Neural crest cell (in vitro differentiated cells): ENCODE data around the gene ATP11A. TPM values are rescaled to one million over a fixed set of nuclear protein-coding genes. Genes with fewer than 3 reads are reported as not detected.

Experiments
- DNase-seq: peaks from one replicate; pipeline ENCODE4 v3.0.0; 2021; ENCODE audit warnings: low read depth, mixed read lengths, low spot score
- H3K27ac Mint-ChIP-seq: one replicate; pipeline ENCODE4 v1.8.0; 2021; ENCODE audit warnings: mild to moderate bottlenecking, mixed read lengths; ENCODE audit not compliant: unreplicated experiment
- H3K27me3 Mint-ChIP-seq: 2 replicates; pipeline ENCODE4 v1.8.0; 2021; ENCODE audit warnings: low read depth, mild to moderate bottlenecking, mixed read lengths
- H3K36me3 Mint-ChIP-seq: 2 replicates; pipeline ENCODE4 v1.8.0; 2021; ENCODE audit warnings: low read depth, mild to moderate bottlenecking, mixed read lengths
- H3K4me1 Mint-ChIP-seq: 2 replicates; pipeline ENCODE4 v1.8.0; 2021; ENCODE audit warnings: mixed read lengths
- H3K4me3 Mint-ChIP-seq: one replicate; pipeline ENCODE4 v1.8.0; 2021; ENCODE audit warnings: mild to moderate bottlenecking, mixed read lengths
- H3K9me3 Mint-ChIP-seq: 2 replicates; pipeline ENCODE4 v1.8.0; 2021; ENCODE audit warnings: mixed read lengths
- CTCF ChIP-seq: fragments of 200-600 bp; sonication (generic); conservative IDR thresholded peaks from 2 replicates; pipeline ENCODE4 v1.5.0; 2021; ENCODE audit warnings: antibody characterized with exemption, mild to moderate bottlenecking
- total RNA-seq: library from RNA; stranded (reverse); gene quantifications from 2 replicates; pipeline ENCODE4 v1.2.1, GENCODE V29; 2021

The ATP11A gene
- total RNA-seq, 1 donor from 2014 or later, result 97.4 TPM

- no peak for DNase-seq
- no peaks in the 10 kb centered on the region for H3K27me3 Mint-ChIP-seq
- no peaks in the 10 kb centered on the region for H3K9me3 Mint-ChIP-seq
- H3K27ac Mint-ChIP-seq, result no peak overlapping the region
- peaks cover 2% of the 10 kb centered on the region for H3K36me3 Mint-ChIP-seq
- no peak for TF ChIP-seq CTCF
- H3K4me1 Mint-ChIP-seq, result peaks cover 3% of the 10 kb centered on the region
- H3K4me3 Mint-ChIP-seq, result no peak overlapping the region
Measured at GRCh38 chr13:112928020-112928971, 238.5 kb downstream of the ATP11A start.

GRCh38 chr13:112928972-112929782 is 239.3 kb downstream of the ATP11A start:
- H3K27ac Mint-ChIP-seq, result no peak overlapping the region
- peaks cover 2% of the 10 kb centered on the region for H3K36me3 Mint-ChIP-seq
- no peaks in the 10 kb centered on the region for H3K9me3 Mint-ChIP-seq
- no peak overlapping the region for H3K4me3 Mint-ChIP-seq
- no peak for TF ChIP-seq CTCF
- no peak for DNase-seq
- H3K27me3 Mint-ChIP-seq, result no peaks in the 10 kb centered on the region
- peaks cover 7% of the 10 kb centered on the region for H3K4me1 Mint-ChIP-seq

GRCh38 chr13:112929783-112930055 is 239.9 kb downstream of the ATP11A start:
- no peak for TF ChIP-seq CTCF

GRCh38 chr13:112930192-112930591 is 240.4 kb downstream of the ATP11A start:
- H3K4me1 Mint-ChIP-seq, result peaks cover 7% of the 10 kb centered on the region
- H3K27ac Mint-ChIP-seq, result no peak overlapping the region
- H3K4me3 Mint-ChIP-seq, result no peak overlapping the region
- peaks cover 2% of the 10 kb centered on the region for H3K36me3 Mint-ChIP-seq
- H3K9me3 Mint-ChIP-seq, result no peaks in the 10 kb centered on the region
- DNase-seq, result no peak
- TF ChIP-seq CTCF, result no peak
- H3K27me3 Mint-ChIP-seq, result no peaks in the 10 kb centered on the region

More at GRCh38 chr13:112929783-112930055, 239.9 kb downstream of the ATP11A start:
- Mint-ChIP-seq H3K36me3 (peaks cover 2% of the 10 kb centered on the region), H3K9me3 (no peaks in the 10 kb centered on the region), H3K27me3 (no peaks in the 10 kb centered on the region), H3K4me3 (no peak overlapping the region), H3K4me1 (peaks cover 7% of the 10 kb centered on the region), H3K27ac (no peak overlapping the region)
- DNase-seq, result no peak

- H3K9me3 Mint-ChIP-seq, result no peaks in the 10 kb centered on the region
- no peaks in the 10 kb centered on the region for H3K27me3 Mint-ChIP-seq
- no peak overlapping the region for H3K27ac Mint-ChIP-seq
- peaks cover 2% of the 10 kb centered on the region for H3K36me3 Mint-ChIP-seq
- peak; percentile 69 for TF ChIP-seq CTCF
- no peak overlapping the region for H3K4me3 Mint-ChIP-seq
- peak; percentile 54 for DNase-seq
- peaks cover 7% of the 10 kb centered on the region for H3K4me1 Mint-ChIP-seq
Measured at GRCh38 chr13:112931028-112931934, 241.4 kb downstream of the ATP11A start.
